Psoas muscle (tissue), 8 donors: ENCODE measurements around the gene ZC3H18. TPM values are rescaled to one million over a fixed set of nuclear protein-coding genes. Genes with fewer than 3 reads are reported as not detected.

ENCODE experiments used
- ATAC-seq, 4 donors: fragments of 200-7000 bp; cut with Tn5 transposase; one replicate each; pipeline ENCODE4 v1.9.1; 2020; ENCODE audit warnings: moderate library complexity in 3 of 4, mild to moderate bottlenecking in 2 of 4
- DNase-seq, 2 donors: peaks; one replicate each; pipeline ENCODE4 v3.0.0-alpha.2; 2020
- H3K27ac ChIP-seq: fragments of 200-600 bp; one replicate; pipeline ENCODE4 v1.8.0; 2022
- H3K27me3 ChIP-seq, 3 donors: fragments of 200-600 bp in 1 of 3; one replicate each; pipeline versions ENCODE4 v1.6.1 to v1.8.0; 2013 to 2022; ENCODE audit warnings: low read length in 2 of 3, mild to moderate bottlenecking in 2 of 3, moderate library complexity in 1 of 3; ENCODE audit not compliant: insufficient read depth in 3 of 3
- H3K36me3 ChIP-seq, 2 donors: fragments of 200-600 bp in 1 of 2; one replicate each; pipeline versions ENCODE4 v1.6.1 to v1.8.0; 2013 to 2022; ENCODE audit warnings: low read depth in 1 of 2, mild to moderate bottlenecking in 1 of 2, moderate library complexity in 1 of 2; ENCODE audit not compliant: insufficient read depth in 1 of 2
- H3K4me1 ChIP-seq: fragments of 200-600 bp; one replicate; pipeline ENCODE4 v1.8.0; 2022
- H3K4me3 ChIP-seq: fragments of 200-600 bp; one replicate; pipeline ENCODE4 v1.8.0; 2022; ENCODE audit warnings: mild to moderate bottlenecking
- H3K9me3 ChIP-seq: fragments of 200-600 bp; one replicate; pipeline ENCODE4 v1.8.0; 2022
- CTCF ChIP-seq: fragments of 200-600 bp; IDR thresholded peaks from one replicate; pipeline ENCODE4 v1.8.0; 2022; ENCODE audit warnings: antibody characterized with exemption
- WGBS, 3 donors: extraction: QIAGEN DNeasy Blood & Tissue Kit; methylation state at CpG; one replicate each; pipeline versions ENCODE4 v1.1.6 to v1.1.7; 2013; 5-methylcytosine and 5-hydroxymethylcytosine counted together
- intact Hi-C, 2 donors: fragments of 100-400 bp; cut with DNase I; formaldehyde crosslinking; loops; one replicate each; pipeline versions ENCODE4 v1.11.0 to v1.14.2; 2022
- polyA plus RNA-seq, 3 donors: library from polyadenylated mRNA; stranded (reverse); fragments of 200-250 nt; gene quantifications; one replicate each; pipeline ENCODE4 v1.2.3, GENCODE V29; 2013
- total RNA-seq, 4 donors: library from RNA; stranded (reverse); fragmentation: NEBNext Ultra II Directional in 2 of 4; extraction: Animal tissue kit (Norgen Biotek cat#: 25700) in 2 of 4; gene quantifications; one replicate each; pipeline versions ENCODE4 v1.2.1 to v1.2.4, GENCODE V29; 2021 to 2023
- donor health status: healthy with polysubstance abuse.
- donor health status: DM: no; HTN: no; CAD: no; lungs with moderate emphysema.
- donor health status: Bipolar disorder and iron deficiency.
- donor health status: healthy.
- donor health status: DM: yes; HTN: yes; CAD: no.
- donor health status: DM: no; HTN: no; CAD: no.
- donor health status: DM: no; HTN: no; CAD: no.
- donor health status: DM: yes; HTN: yes; CAD: no.

The ZC3H18 gene
- total and polyA plus RNA-seq, 7 donors: 19.9 to 36.0 (median 28.5) TPM

DNA sequence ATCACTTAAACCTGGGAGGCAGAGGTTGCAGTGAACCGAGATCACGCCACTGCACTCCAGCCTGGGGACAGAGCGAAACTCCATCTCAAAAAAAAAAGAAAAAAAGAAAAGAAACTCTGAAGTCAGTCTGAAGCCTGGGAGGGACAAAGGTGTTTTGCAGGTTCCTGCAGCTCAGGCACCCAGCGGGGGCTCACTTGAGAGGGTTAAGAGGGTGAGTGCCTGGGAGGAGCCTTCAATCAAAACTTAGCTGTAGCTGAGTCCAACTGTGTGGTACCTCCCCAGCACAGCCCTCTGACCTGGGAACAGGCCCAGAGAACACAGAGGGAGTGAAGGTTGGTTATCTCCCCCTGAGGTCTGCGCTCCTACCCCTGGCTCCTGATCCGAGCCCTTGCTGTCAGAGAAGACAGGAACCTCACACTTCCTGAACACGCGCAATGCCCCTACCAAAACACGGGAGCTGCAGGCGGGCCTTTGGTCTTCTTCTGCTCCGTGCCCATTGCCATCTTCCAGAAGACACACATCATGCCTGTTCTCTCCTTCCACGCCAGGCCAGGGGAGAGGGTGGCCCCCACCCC, 20.4 kb upstream of the ZC3H18 start:
- ATAC-seq (no peak), DNase-seq (no peak)
- Histone ChIP-seq H3K27me3 (peaks cover 0 to 45% (median 9%) of the 10 kb centered on the region in 3 donors), H3K9me3 (no peaks in the 10 kb centered on the region), H3K4me3 (no peak overlapping the region), H3K27ac (no peak overlapping the region), H3K36me3 (no peaks in the 10 kb centered on the region), H3K4me1 (no peaks in the 10 kb centered on the region)
- intact Hi-C loops: no loop called here
- WGBS, 3 donors: 61 to 74% (median 67%) methylated on average over 12 of the region's 12 CpGs
- no peak for TF ChIP-seq CTCF

DNA sequence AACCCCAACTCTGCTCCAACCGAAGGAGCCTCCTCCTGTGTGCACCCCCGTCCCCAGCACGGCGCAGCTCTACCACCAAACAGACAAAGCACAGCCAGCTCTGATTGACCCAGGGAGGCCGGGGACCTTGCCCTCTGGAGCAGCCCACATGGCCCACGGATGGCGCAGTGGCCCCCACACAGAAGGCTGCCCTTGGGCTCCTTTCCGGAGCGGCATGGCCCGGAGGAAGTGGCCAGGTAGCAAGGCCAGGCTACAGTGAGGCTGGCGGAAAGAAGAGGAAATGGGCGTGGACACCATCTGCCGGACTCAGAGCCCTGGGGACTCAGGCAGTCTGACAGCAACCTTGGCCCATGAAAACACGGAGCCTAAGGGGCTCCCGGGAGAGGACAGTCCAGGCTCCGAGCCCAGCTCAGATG, 19.9 kb upstream of the ZC3H18 start:
- H3K27me3 ChIP-seq: peaks cover 0 to 43% (median 12%) of the 10 kb centered on the region in 3 donors
- peak in 2 of 4 donors; percentile 29 to 37 for ATAC-seq
- no peak overlapping the region for H3K27ac ChIP-seq
- H3K9me3 ChIP-seq: no peaks in the 10 kb centered on the region
- H3K4me1 ChIP-seq: no peaks in the 10 kb centered on the region
- 36 to 47% (median 45%) methylated on average over 13 to 16 of the region's 16 CpGs for WGBS, 3 donors
- no peak for TF ChIP-seq CTCF
- H3K36me3 ChIP-seq: no peaks in the 10 kb centered on the region
- intact Hi-C loops: no loop called here
- peak in 1 of 2 donors; percentile 67 for DNase-seq
- H3K4me3 ChIP-seq: no peak overlapping the region

GRCh38 chr16:88552166-88552565, 18.0 kb upstream of the ZC3H18 start:
- TF ChIP-seq CTCF: no peak
- intact Hi-C loops: no loop called here
- Histone ChIP-seq H3K9me3 (no peaks in the 10 kb centered on the region), H3K36me3 (no peaks in the 10 kb centered on the region), H3K4me3 (no peak overlapping the region), H3K4me1 (no peaks in the 10 kb centered on the region), H3K27ac (no peak overlapping the region), H3K27me3 (peaks cover 0 to 38% (median 11%) of the 10 kb centered on the region in 3 donors)
- DNase-seq (no peak), ATAC-seq (no peak)
- WGBS, 3 donors: 61 to 70% (median 64%) methylated on average over 10 of the region's 10 CpGs

- intact Hi-C loops: no loop called here
- WGBS, 3 donors: 47 to 63% (median 58%) methylated on average over 13 of the region's 13 CpGs
- peaks cover 0 to 41% (median 11%) of the 10 kb centered on the region in 3 donors for H3K27me3 ChIP-seq
These were observed 17.4 kb upstream of the ZC3H18 start for GRCh38 chr16:88552815-88553214.

More at GRCh38 chr16:88552815-88553214, 17.4 kb upstream of the ZC3H18 start:
- no peak for DNase-seq
- Histone ChIP-seq H3K4me3 (no peak overlapping the region), H3K4me1 (no peaks in the 10 kb centered on the region), H3K27ac (no peak overlapping the region), H3K36me3 (no peaks in the 10 kb centered on the region), H3K9me3 (no peaks in the 10 kb centered on the region)
- no peak for ATAC-seq
- TF ChIP-seq CTCF: no peak
